Stimulated activated CD4-positive, alpha-beta T cell treated with anti-CD3 and anti-CD28 coated beads, Interleukin-2, amount 100 ng/mL, for 4 hours (primary cell): ENCODE data around the gene KLK4.
"Not testable (repeated sequence)": the region's sequence is repeated elsewhere in the genome, so short reads cannot be mapped to it uniquely, and the experiment has no call there.

Experiments
- DNase-seq: peaks from one replicate; pipeline ENCODE4 v3.0.0-alpha.2; 2020; ENCODE audit warnings: low read depth

KLK4 gene

GRCh38 chr19:50912727-50913716 lies 1.8 kb upstream of the KLK4 start:
- no peak for DNase-seq

- no peak for DNase-seq
These were observed 956 bp upstream of the KLK4 start for GRCh38 chr19:50912102-50912599.

GRCh38 chr19:50910722-50911121 lies 473 bp downstream of the KLK4 start:
- no peak for DNase-seq

GRCh38 chr19:50909240-50910070 lies 1.7 kb downstream of the KLK4 start:
- no peak for DNase-seq

- DNase-seq = no peak
These were observed 2.9 kb downstream of the KLK4 start for GRCh38 chr19:50908336-50908735.

GRCh38 chr19:50906217-50906616 lies 5.0 kb downstream of the KLK4 start:
- DNase-seq = no peak

GRCh38 chr19:50902640-50903039 lies 8.6 kb downstream of the KLK4 start:
- DNase-seq = no peak

GRCh38 chr19:50899569-50899968 lies 11.6 kb downstream of the KLK4 start:
- no peak for DNase-seq

- DNase-seq = no peak
These were observed 13.2 kb downstream of the KLK4 start for GRCh38 chr19:50898018-50898417.

GRCh38 chr19:50897612-50898011 lies 13.6 kb downstream of the KLK4 start:
- DNase-seq = no peak

GRCh38 chr19:50897191-50897607 lies 14.0 kb downstream of the KLK4 start:
- DNase-seq = no peak

- no peak for DNase-seq
These were observed 14.5 kb downstream of the KLK4 start for GRCh38 chr19:50896591-50897190.

- not testable (repeated sequence) for DNase-seq
These were observed 15.1 kb downstream of the KLK4 start for GRCh38 chr19:50896089-50896590.

- DNase-seq = no peak
These were observed 16.5 kb downstream of the KLK4 start for GRCh38 chr19:50894478-50895356.

- no peak for DNase-seq
These were observed 18.0 kb downstream of the KLK4 start for GRCh38 chr19:50893047-50893736.

GRCh38 chr19:50891253-50891625 lies 20.0 kb downstream of the KLK4 start:
- DNase-seq = no peak

GRCh38 chr19:50890422-50891252 lies 20.6 kb downstream of the KLK4 start:
- no peak for DNase-seq

- no peak for DNase-seq
These were observed 21.6 kb downstream of the KLK4 start for GRCh38 chr19:50889638-50890037.

GRCh38 chr19:50882188-50882587 lies 29.0 kb downstream of the KLK4 start:
- no peak for DNase-seq

GRCh38 chr19:50880241-50880640 lies 31.0 kb downstream of the KLK4 start:
- no peak for DNase-seq
